Adrenal gland (tissue), 5 donors: ENCODE measurements around the gene NEGR1.

Source experiments
- CTCF ChIP-seq, 6 experiments: fragments of 450-650 bp in 4 of 6; fragments of 200-600 bp in 2 of 6; sonication (generic) in 1 of 6; IDR thresholded peaks; 1 replicate in 5 of 6; 2 replicates in 1 of 6; pipeline versions ENCODE4 v1.5.1 to v1.8.0; 2016 to 2021; ENCODE audit warnings: antibody characterized with exemption in 6 of 6, mild to moderate bottlenecking in 2 of 6, moderate library complexity in 1 of 6
- POLR2A ChIP-seq, 2 donors: fragments of 450-650 bp; IDR thresholded peaks; one replicate each; pipeline ENCODE4 v1.6.1; 2017; ENCODE audit warnings: antibody characterized with exemption in 2 of 2, mild to moderate bottlenecking in 2 of 2, moderate library complexity in 1 of 2
- donor health status: DM: no; HTN: no; CAD: no.

GRCh38 chr1:71650119-71650518 lies 632.2 kb downstream of the NEGR1 start:
- TF ChIP-seq POLR2A (IDR thresholded peaks at IDR 0.05) (no peak), CTCF (IDR thresholded peaks at IDR 0.05) (no peak)
